Fibroblast of pulmonary artery (primary cell): ENCODE results near the gene SPDYE4.

ENCODE experiments used
- DNase-seq: peaks from one replicate; pipeline ENCODE4 v3.0.0-alpha.2; 2010; ENCODE audit warnings: low read depth
- H3K4me3 ChIP-seq: replicated peaks from 2 replicates; pipeline ENCODE4 v1.5.1; 2011; ENCODE audit warnings: low read depth, mild to moderate bottlenecking, control low read depth, low read length, moderate library complexity
- CTCF ChIP-seq: IDR thresholded peaks from 2 replicates; pipeline ENCODE4 v1.5.1; 2011; ENCODE audit warnings: mild to moderate bottlenecking, control low read depth, low read length, inconsistent platforms; ENCODE audit errors: missing control alignments

SPDYE4 gene

GRCh38 chr17:8793649-8794048 is 35.3 kb upstream of the SPDYE4 start:
- no peak for DNase-seq
- no peak overlapping the region for H3K4me3 ChIP-seq
- no peak for TF ChIP-seq CTCF

- no peak overlapping the region for H3K4me3 ChIP-seq
- DNase-seq, result no peak
- no peak for TF ChIP-seq CTCF
These were observed 34.3 kb upstream of the SPDYE4 start for GRCh38 chr17:8792646-8793045.

GRCh38 chr17:8791910-8792270 is 33.5 kb upstream of the SPDYE4 start:
- no peak for TF ChIP-seq CTCF
- no peak overlapping the region for H3K4me3 ChIP-seq
- peak; percentile 52 for DNase-seq

GRCh38 chr17:8791248-8791909 is 33.0 kb upstream of the SPDYE4 start:
- no peak overlapping the region for H3K4me3 ChIP-seq
- no peak for TF ChIP-seq CTCF
- DNase-seq, result no peak

GRCh38 chr17:8789743-8790142 is 31.4 kb upstream of the SPDYE4 start:
- no peak overlapping the region for H3K4me3 ChIP-seq
- no peak for DNase-seq
- TF ChIP-seq CTCF, result no peak

- no peak overlapping the region for H3K4me3 ChIP-seq
- TF ChIP-seq CTCF, result no peak
These were observed 30.7 kb upstream of the SPDYE4 start for GRCh38 chr17:8788998-8789397.

More at GRCh38 chr17:8788998-8789397, 30.7 kb upstream of the SPDYE4 start:
- no peak for DNase-seq
